Superior temporal gyrus (tissue), 1 donor: Measurements from ENCODE around the gene LIG1.
"Not testable (repeated sequence)": the region's sequence is repeated elsewhere in the genome, so short reads cannot be mapped to it uniquely, and the experiment has no call there.

Source experiments
- DNase-seq: peaks from one replicate; pipeline ENCODE4 v3.0.0-alpha.2; 2016; ENCODE audit errors: extremely low spot score

LIG1 gene

GRCh38 chr19:48121909-48122371 is 48.2 kb downstream of the LIG1 start:
- DNase-seq: no peak

GRCh38 chr19:48121066-48121465 is 49.1 kb downstream of the LIG1 start:
- DNase-seq: no peak

GRCh38 chr19:48120505-48120904 is 49.6 kb downstream of the LIG1 start:
- DNase-seq: no peak

GRCh38 chr19:48118131-48118517 is 52.0 kb downstream of the LIG1 start:
- DNase-seq: no peak

- no peak for DNase-seq
Measured at GRCh38 chr19:48117515-48118130, 52.5 kb downstream of the LIG1 start.

- DNase-seq: no peak
Measured at GRCh38 chr19:48113190-48113917, 56.8 kb downstream of the LIG1 start.

GRCh38 chr19:48111280-48111679 is 58.9 kb downstream of the LIG1 start:
- DNase-seq: no peak

GRCh38 chr19:48110350-48110966 is 59.7 kb downstream of the LIG1 start, which contains the start of gene PLA2G4C:
Gene PLA2G4C, minus strand, starts transcription at chr19:48110817. Its CDS starts 4,288 bp downstream, at chr19:48106529.
- DNase-seq: peak; percentile 97

- DNase-seq: no peak
Measured at GRCh38 chr19:48108997-48109782, 61.0 kb downstream of the LIG1 start.

- no peak for DNase-seq
Measured at GRCh38 chr19:48103922-48104321, 66.2 kb downstream of the LIG1 start.

GRCh38 chr19:48102870-48103751 is 67.0 kb downstream of the LIG1 start:
- peak; percentile 48 for DNase-seq

GRCh38 chr19:48095612-48096175 is 74.5 kb downstream of the LIG1 start:
- DNase-seq: no peak

GRCh38 chr19:48094855-48095203 is 75.3 kb downstream of the LIG1 start:
- no peak for DNase-seq

GRCh38 chr19:48094129-48094854 is 75.9 kb downstream of the LIG1 start:
- no peak for DNase-seq

- DNase-seq: not testable (repeated sequence)
Measured at GRCh38 chr19:48091111-48091718, 78.9 kb downstream of the LIG1 start.

GRCh38 chr19:48090281-48090802 is 79.8 kb downstream of the LIG1 start:
- peak; percentile 47 for DNase-seq

- not testable (repeated sequence) for DNase-seq
Measured at GRCh38 chr19:48088991-48089390, 81.2 kb downstream of the LIG1 start.

- DNase-seq: no peak
Measured at GRCh38 chr19:48085904-48086864, 84.0 kb downstream of the LIG1 start.
